Gastrocnemius medialis (tissue), 4 donors: ENCODE measurements around the gene HOXA4. TPM values are rescaled to one million over a fixed set of nuclear protein-coding genes. Genes with fewer than 3 reads are reported as not detected.

Source experiments
- ATAC-seq, 2 donors: fragments of 150-250 bp; one replicate each; pipeline ENCODE4 v1.9.1; 2016
- DNase-seq, 2 donors: peaks; one replicate each; pipeline ENCODE4 v3.0.0-alpha.2; 2019
- H3K27ac ChIP-seq, 4 donors: fragments of 200-600 bp; sonication (generic); 1 replicate in 1 of 4; 2 replicates in 3 of 4; pipeline ENCODE4 v1.5.1; 2016 to 2018; ENCODE audit warnings: mild to moderate bottlenecking in 2 of 4, moderate library complexity in 1 of 4
- H3K27me3 ChIP-seq, 3 donors: fragments of 200-600 bp; sonication (generic) in 2 of 3; 1 replicate in 1 of 3; 2 replicates in 2 of 3; pipeline versions ENCODE4 v1.5.1 to v1.6.0; 2016 to 2019; ENCODE audit warnings: mild to moderate bottlenecking in 1 of 3, moderate library complexity in 1 of 3
- H3K36me3 ChIP-seq, 2 donors: fragments of 200-600 bp; sonication (generic) in 1 of 2; one replicate each; pipeline ENCODE4 v1.5.1; 2017 to 2018
- H3K4me1 ChIP-seq, 2 donors: fragments of 200-600 bp; sonication (generic) in 1 of 2; one replicate each; pipeline ENCODE4 v1.5.1; 2016 to 2017; ENCODE audit warnings: mild to moderate bottlenecking in 2 of 2
- H3K4me3 ChIP-seq, 4 donors: fragments of 200-600 bp; sonication (generic) in 3 of 4; 1 replicate in 1 of 4; 2 replicates in 3 of 4; pipeline ENCODE4 v1.5.1; 2016 to 2019; ENCODE audit warnings: mild to moderate bottlenecking in 2 of 4
- H3K9me3 ChIP-seq, 3 donors: fragments of 200-600 bp; sonication (generic) in 2 of 3; 1 replicate in 1 of 3; 2 replicates in 2 of 3; pipeline ENCODE4 v1.5.1; 2016 to 2019
- POLR2A ChIP-seq, 2 donors: fragments of 450-650 bp; IDR thresholded peaks; one replicate each; pipeline ENCODE4 v1.6.1; 2017; ENCODE audit warnings: antibody characterized with exemption in 2 of 2, mild to moderate bottlenecking in 2 of 2, moderate library complexity in 2 of 2
- in situ Hi-C, 4 donors: fragments of 200-750 bp; cut with MboI; loops; one replicate each; pipeline versions ENCODE4 v1.15.0 to v1.8.0; 2017; ENCODE audit warnings: low sequenced_read_pairs in 4 of 4
- intact Hi-C: fragments of 100-400 bp; cut with DNase I; formaldehyde crosslinking; loops from one replicate; pipeline ENCODE4 v1.15.1; 2023; ENCODE audit warnings: low total_unique reads
- total RNA-seq, 4 donors: library from RNA; depleted of rRNA; stranded (reverse); fragments of >200 nt; gene quantifications; one replicate each; pipeline versions ENCODE4 v1.1.0 to v1.2.3, GENCODE V29; 2016
- TF ChIP-seq, protein P1 (sequence below), 5 experiments: fragments of 450-650 bp in 3 of 5; fragments of 200-600 bp in 2 of 5; sonication (generic) in 2 of 5; IDR thresholded peaks in 4 of 5; conservative IDR thresholded peaks in 1 of 5; 1 replicate in 4 of 5; 2 replicates in 1 of 5; pipeline ENCODE4 v1.5.1; 2016 to 2019; ENCODE audit warnings: antibody characterized with exemption in 5 of 5, mild to moderate bottlenecking in 3 of 5, moderate library complexity in 3 of 5

The HOXA4 gene
- total RNA-seq, 4 donors from 2014 or later: 1.7 to 4.2 (median 2.9) TPM

DNA sequence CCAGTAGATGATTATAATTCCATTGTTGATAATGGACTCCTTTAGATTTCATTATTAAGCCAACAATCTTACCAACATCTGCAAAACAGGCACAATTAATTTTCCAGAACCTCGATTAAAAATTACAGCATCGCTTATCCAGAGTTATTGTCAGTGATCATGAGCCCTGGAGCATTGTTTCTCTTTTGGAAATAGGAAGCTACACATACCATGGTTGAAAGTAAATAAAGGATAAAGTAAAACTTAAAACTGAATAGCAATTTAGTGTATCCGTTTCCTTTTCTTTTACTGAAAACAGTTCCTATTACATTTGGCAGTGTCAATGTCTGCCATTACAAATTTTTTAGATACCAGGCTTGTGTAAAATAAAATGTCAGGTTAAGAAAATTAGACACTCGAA lies 18.2 kb downstream of the HOXA4 start:
- no peaks in the 10 kb centered on the region for H3K9me3 ChIP-seq
- H3K36me3 ChIP-seq: no peaks in the 10 kb centered on the region
- in situ Hi-C loops (no loop called here), intact Hi-C loops (no loop called here)
- H3K27ac ChIP-seq: peak overlapping the region; percentile 66 to 87 (median 82)
- peak overlapping the region in 1 of 4 donors; percentile 53 for H3K4me3 ChIP-seq
- H3K4me1 ChIP-seq: peaks cover 21 to 30% of the 10 kb centered on the region in 2 donors
- H3K27me3 ChIP-seq: no peaks in the 10 kb centered on the region
- DNase-seq: no peak
- ATAC-seq: no peak
- TF ChIP-seq, protein P1, sequence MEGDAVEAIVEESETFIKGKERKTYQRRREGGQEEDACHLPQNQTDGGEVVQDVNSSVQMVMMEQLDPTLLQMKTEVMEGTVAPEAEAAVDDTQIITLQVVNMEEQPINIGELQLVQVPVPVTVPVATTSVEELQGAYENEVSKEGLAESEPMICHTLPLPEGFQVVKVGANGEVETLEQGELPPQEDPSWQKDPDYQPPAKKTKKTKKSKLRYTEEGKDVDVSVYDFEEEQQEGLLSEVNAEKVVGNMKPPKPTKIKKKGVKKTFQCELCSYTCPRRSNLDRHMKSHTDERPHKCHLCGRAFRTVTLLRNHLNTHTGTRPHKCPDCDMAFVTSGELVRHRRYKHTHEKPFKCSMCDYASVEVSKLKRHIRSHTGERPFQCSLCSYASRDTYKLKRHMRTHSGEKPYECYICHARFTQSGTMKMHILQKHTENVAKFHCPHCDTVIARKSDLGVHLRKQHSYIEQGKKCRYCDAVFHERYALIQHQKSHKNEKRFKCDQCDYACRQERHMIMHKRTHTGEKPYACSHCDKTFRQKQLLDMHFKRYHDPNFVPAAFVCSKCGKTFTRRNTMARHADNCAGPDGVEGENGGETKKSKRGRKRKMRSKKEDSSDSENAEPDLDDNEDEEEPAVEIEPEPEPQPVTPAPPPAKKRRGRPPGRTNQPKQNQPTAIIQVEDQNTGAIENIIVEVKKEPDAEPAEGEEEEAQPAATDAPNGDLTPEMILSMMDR (IDR thresholded peaks at IDR 0.05 in 4 of 5, conservative IDR thresholded peaks at IDR 0.05 in 1 of 5): no peak
- TF ChIP-seq POLR2A (IDR thresholded peaks at IDR 0.05): no peak

DNA sequence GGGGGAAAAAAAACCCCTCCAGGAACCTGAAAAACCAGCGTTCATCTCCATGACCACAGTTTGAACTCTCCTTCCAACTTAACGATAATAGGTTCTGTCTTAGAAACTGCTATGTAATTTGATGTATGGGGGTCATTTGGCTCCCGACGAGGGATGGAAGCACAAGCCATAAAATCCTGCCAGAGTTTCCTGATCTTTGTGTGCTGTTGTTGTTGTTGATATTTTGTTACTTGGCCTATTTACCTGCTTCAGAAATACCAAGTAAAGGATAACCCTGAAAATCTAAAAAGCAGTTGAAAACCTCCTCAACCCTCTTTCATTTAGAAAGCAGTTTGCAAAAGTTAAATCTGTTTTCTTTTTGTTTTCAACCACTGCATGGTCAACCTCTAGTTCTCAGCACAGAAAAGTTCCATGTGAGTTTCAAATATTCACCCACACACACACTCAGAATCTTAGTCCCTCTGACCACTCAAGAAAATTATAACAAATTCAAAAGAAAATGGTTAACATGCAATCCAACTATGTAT lies 18.7 kb downstream of the HOXA4 start:
- ATAC-seq (no peak), DNase-seq (no peak)
- Histone ChIP-seq H3K9me3 (no peaks in the 10 kb centered on the region), H3K36me3 (no peaks in the 10 kb centered on the region), H3K27ac (peak overlapping the region; percentile 66 to 85 (median 72)), H3K27me3 (no peaks in the 10 kb centered on the region), H3K4me1 (peaks cover 21 to 32% of the 10 kb centered on the region in 2 donors), H3K4me3 (no peak overlapping the region)
- in situ Hi-C loops: no loop called here
- intact Hi-C loops: no loop called here
- TF ChIP-seq, protein P1 (IDR thresholded peaks at IDR 0.05 in 4 of 5, conservative IDR thresholded peaks at IDR 0.05 in 1 of 5): no peak
- TF ChIP-seq POLR2A (IDR thresholded peaks at IDR 0.05): no peak

DNA sequence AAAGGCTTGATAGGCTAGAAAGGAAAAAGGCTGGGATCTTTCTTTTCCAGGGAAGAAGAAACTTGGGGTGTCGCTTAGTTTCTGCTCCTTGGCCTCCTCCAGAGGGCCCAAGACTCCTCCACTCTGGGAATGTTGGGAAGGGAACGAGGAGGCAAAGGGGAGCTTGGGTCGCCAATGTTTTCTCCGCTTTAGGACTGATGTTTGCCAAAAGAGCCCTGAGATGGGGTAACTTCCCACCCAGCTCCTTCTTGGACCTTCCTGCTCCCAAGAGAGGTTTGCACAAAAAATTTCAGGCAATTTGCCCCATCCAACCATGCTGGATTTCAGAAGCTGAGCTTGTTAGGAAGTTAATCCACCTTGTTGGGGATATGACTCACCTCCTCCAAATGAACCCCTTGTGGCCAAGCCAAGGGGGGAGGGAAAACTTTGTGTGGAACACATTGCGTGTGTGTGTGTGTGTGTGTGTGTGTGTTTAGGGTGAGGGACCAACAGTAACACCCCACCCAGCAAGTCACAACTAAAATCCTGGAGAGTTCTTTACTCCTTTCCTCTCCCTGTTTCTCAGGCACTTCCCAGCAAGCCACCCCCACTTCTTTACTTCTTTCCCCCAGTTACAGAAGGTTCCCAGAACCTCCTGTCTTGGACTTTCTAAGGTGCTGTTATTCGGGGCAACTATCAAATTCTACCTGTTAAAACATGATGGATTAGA lies 19.4 kb downstream of the HOXA4 start:
- TF ChIP-seq, protein P1 (IDR thresholded peaks at IDR 0.05 in 4 of 5, conservative IDR thresholded peaks at IDR 0.05 in 1 of 5): no peak
- no peak for TF ChIP-seq POLR2A (IDR thresholded peaks at IDR 0.05)
- in situ Hi-C loops (no loop called here), intact Hi-C loops (no loop called here)
- peak overlapping the region in 2 of 4 donors; percentile 14 to 31 for H3K4me3 ChIP-seq
- no peak for DNase-seq
- peak overlapping the region; percentile 66 to 85 (median 72) for H3K27ac ChIP-seq
- H3K4me1 ChIP-seq: peaks cover 21 to 38% of the 10 kb centered on the region in 2 donors
- H3K9me3 ChIP-seq: no peaks in the 10 kb centered on the region
- H3K27me3 ChIP-seq: no peaks in the 10 kb centered on the region
- ATAC-seq: peak in 1 of 2 donors; percentile 4
- no peaks in the 10 kb centered on the region for H3K36me3 ChIP-seq

DNA sequence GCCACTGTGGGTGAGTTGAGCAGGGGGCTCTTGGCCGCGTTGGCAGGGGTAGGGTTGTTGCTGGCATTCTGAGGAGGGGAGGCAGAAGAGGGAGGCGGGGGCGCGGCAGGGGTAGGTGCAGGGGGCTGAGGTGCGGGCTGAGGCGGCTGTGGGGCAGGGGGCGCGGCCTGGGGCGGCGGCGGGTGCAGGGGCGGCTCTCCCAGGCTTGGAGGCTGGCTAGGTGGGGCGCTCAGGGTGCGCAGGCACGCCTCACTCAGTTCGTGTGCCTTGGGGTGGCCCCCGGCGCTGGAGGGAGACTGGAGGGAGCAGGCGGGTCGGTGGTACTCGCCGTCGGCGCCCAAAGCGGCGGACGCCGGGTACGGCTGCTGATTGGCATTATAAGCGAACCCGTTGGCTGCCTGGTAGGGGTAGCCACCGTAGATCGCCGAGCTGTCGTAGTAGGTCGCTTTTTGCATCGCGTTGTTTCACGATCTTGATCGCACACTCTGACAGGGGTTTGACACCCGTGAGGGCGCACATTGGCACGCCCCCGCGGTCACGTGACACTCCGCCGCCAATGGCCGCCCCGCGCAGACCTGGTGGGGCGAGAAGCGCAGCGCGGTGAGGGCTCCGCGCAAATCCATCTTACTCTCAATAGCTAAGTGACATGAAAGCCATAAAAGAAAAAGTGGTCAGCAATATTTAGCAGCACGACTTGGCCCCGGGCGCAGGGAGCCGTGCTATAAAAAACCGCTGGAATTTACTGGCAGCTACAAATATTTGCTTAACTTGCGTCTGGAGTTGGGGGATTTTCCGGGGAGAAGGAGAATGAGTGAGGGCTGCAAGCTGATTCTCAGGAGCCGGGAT lies 20.1 kb downstream of the HOXA4 start:
- in situ Hi-C loops: no loop called here
- H3K4me1 ChIP-seq: peaks cover 21 to 39% of the 10 kb centered on the region in 2 donors
- H3K4me3 ChIP-seq: peak overlapping the region in 3 of 4 donors; percentile 14 to 36 (median 31)

More for the DNA sequence above, 20.1 kb downstream of the HOXA4 start:
- Histone ChIP-seq H3K36me3 (no peaks in the 10 kb centered on the region), H3K27me3 (no peaks in the 10 kb centered on the region), H3K27ac (peak overlapping the region; percentile 66 to 85 (median 72)), H3K9me3 (no peaks in the 10 kb centered on the region)
- ATAC-seq (no peak), DNase-seq (no peak)
- TF ChIP-seq, protein P1 (IDR thresholded peaks at IDR 0.05 in 4 of 5, conservative IDR thresholded peaks at IDR 0.05 in 1 of 5): no peak
- no peak for TF ChIP-seq POLR2A (IDR thresholded peaks at IDR 0.05)
- intact Hi-C loops: no loop called here
